Stimulated activated naive CD8-positive, alpha-beta T cell treated with anti-CD3 and anti-CD28 coated beads, Interleukin-15, amount 100 ng/mL, for 72 hours (primary cell): Measurements from ENCODE around the gene ZNF341.
"Not testable (repeated sequence)": the region's sequence is repeated elsewhere in the genome, so short reads cannot be mapped to it uniquely, and the experiment has no call there.

ENCODE experiments used
- ATAC-seq: fragments of 150-1000 bp; cut with Tn5 transposase; 2 replicates; pipeline ENCODE4 v1.10.0; 2021; ENCODE audit warnings: mild to moderate bottlenecking, moderate library complexity
- DNase-seq, 2 donors: peaks; one replicate each; pipeline ENCODE4 v3.0.0; 2021 to 2022
- H3K27ac Mint-ChIP-seq, 2 donors: one replicate each; pipeline ENCODE4 v1.8.0; 2022; ENCODE audit warnings: mild to moderate bottlenecking in 2 of 2, mixed read lengths in 2 of 2, moderate library complexity in 2 of 2
- H3K27me3 Mint-ChIP-seq: one replicate; pipeline ENCODE4 v1.8.0; 2022; ENCODE audit warnings: mixed read lengths
- H3K4me1 Mint-ChIP-seq: one replicate; pipeline ENCODE4 v1.8.0; 2022; ENCODE audit warnings: mild to moderate bottlenecking, mixed read lengths
- H3K4me3 Mint-ChIP-seq, 2 donors: one replicate each; pipeline ENCODE4 v1.8.0; 2022; ENCODE audit warnings: mild to moderate bottlenecking in 2 of 2, mixed read lengths in 2 of 2, moderate library complexity in 1 of 2
- H3K9me3 Mint-ChIP-seq, 2 donors: one replicate each; pipeline ENCODE4 v1.8.0; 2022; ENCODE audit warnings: mixed read lengths in 2 of 2

The ZNF341 gene

DNA sequence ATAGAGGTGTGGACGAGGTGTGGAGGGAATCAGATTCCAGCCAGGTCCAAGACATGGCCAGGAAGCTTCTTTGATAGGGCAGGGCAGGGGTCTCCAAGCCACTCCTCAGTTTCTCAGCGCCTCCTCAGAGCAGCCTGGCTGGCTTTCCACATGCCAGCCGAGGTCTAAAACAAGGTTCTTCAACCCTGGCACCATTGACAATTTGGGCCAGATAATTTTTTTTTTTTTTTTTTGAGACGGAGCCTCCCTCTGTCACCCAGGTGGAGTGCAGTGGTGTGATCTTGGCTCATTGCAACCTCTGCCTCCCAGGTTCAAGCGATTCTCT is 58.0 kb downstream of the ZNF341 start:
- no peaks in the 10 kb centered on the region for H3K9me3 Mint-ChIP-seq
- H3K27ac Mint-ChIP-seq = no peak overlapping the region
- H3K4me3 Mint-ChIP-seq = no peak overlapping the region
- DNase-seq (no peak), ATAC-seq (no peak)
- no peaks in the 10 kb centered on the region for H3K27me3 Mint-ChIP-seq
- peaks cover 17% of the 10 kb centered on the region for H3K4me1 Mint-ChIP-seq

DNA sequence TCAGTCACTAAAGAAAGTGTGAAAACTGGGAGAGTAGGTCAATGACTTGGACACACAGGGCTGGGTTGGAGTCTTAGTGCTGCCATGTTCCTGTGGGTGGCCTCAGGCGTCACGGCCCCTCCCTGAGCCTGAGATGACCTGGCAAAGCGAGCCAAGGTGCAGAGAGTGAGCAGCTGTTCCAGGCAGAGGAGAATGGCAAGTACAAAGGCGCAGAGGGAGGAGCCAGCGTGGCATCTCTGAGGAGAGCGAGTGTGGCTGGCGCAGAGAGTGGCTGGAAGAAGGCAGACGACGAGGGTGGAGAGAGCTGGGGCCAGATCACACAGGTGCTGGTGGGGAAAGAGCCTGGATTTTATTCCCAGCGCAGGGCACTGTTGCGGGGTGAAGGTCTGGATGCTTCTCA is 58.8 kb downstream of the ZNF341 start:
- Mint-ChIP-seq H3K4me1 (peaks cover 17% of the 10 kb centered on the region), H3K27me3 (no peaks in the 10 kb centered on the region), H3K27ac (no peak overlapping the region), H3K9me3 (no peaks in the 10 kb centered on the region), H3K4me3 (no peak overlapping the region)
- no peak for ATAC-seq
- DNase-seq = no peak

DNA sequence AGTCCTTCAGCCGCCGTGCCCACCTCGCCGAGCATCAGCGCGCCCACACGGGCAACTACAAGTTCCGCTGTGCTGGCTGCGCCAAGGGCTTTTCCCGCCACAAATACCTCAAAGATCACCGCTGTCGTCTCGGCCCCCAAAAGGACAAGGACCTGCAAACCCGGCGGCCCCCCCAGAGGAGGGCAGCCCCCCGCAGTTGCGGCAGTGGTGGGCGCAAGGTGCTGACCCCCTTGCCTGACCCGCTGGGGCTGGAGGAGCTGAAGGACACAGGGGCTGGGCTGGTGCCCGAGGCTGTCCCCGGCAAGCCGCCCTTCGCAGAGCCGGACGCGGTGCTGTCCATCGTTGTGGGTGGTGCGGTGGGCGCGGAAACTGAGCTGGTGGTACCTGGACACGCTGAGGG is 59.2 kb downstream of the ZNF341 start:
- H3K4me3 Mint-ChIP-seq = no peak overlapping the region
- no peaks in the 10 kb centered on the region for H3K9me3 Mint-ChIP-seq
- DNase-seq = no peak
- H3K27me3 Mint-ChIP-seq = no peaks in the 10 kb centered on the region
- H3K27ac Mint-ChIP-seq = no peak overlapping the region
- peaks cover 17% of the 10 kb centered on the region for H3K4me1 Mint-ChIP-seq
- ATAC-seq = no peak

DNA sequence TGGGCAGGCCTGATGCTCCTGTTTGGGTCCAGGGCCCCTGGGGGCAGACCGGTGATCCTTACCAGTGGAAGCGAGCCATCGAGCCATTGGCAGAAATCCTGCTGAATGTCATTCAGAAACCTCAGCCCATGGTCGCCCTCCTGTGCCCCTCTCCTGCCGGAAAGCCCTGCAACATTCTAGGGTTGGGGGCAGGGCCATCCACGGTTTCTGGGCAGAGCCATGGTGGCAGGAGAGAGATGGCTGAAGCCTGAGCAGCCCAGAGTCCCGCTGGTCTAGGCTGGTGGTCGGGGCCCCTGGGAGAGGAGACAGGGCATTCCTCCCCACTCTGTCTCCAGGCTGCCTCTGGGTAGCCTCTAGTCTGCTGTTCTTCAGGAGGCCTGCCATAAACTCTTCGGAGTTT is 59.7 kb downstream of the ZNF341 start:
- H3K9me3 Mint-ChIP-seq = no peaks in the 10 kb centered on the region
- no peak overlapping the region for H3K27ac Mint-ChIP-seq
- no peak for DNase-seq
- peaks cover 17% of the 10 kb centered on the region for H3K4me1 Mint-ChIP-seq
- ATAC-seq = no peak
- H3K27me3 Mint-ChIP-seq = no peaks in the 10 kb centered on the region
- no peak overlapping the region for H3K4me3 Mint-ChIP-seq

DNA sequence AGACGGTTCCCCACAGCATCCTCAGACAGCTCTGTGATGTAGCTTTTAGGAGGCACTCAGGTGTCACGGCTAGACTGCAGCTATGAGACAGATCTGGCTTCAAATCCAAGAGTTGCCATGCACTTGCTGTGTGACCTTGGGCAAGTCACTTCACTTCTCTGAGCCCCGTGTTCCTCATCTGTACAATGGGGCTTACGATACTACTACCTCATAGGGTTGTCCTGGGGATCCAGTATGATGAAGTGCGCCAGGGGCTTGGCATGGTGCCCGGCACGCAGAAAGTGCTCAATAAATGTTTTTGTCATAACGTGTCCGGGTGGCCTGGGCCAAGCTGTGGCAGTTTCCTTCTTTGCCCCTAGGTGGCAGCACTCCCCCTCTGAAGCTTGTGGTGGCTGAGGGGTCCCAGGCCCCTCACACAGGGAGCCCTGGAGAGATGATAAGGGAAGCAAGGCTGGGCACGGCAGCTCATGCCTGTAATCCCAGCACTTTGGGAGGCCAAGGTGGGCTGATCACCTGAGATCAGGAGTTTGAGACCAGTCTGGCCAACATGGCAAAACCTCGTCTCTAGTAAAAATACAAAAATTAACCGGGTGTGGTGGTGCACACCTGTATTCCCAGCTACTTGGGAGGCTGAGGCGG is 60.3 kb downstream of the ZNF341 start:
- Mint-ChIP-seq H3K27me3 (no peaks in the 10 kb centered on the region), H3K4me3 (no peak overlapping the region), H3K27ac (no peak overlapping the region), H3K9me3 (no peaks in the 10 kb centered on the region), H3K4me1 (peaks cover 15% of the 10 kb centered on the region)
- peak; percentile 66 for ATAC-seq
- DNase-seq = peak; percentile 49 to 56

DNA sequence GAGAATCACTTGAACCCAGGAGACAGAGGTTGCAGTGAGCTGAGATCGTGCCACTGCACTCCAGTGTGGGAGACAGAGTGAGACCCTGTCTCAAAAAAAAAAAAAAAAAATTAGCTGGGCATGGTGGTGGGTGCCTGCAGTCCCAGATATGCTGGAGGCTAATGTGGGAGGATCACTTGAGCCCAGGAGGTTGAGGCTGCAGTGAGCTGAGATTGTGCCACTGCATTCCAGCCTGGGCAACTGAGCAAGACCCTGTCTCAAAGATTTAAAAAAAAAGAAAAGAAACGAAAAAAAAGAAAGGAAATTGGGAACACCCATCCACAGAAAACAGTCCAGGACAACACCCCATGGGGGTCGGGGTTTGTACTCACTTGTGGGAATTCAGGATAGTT is 60.8 kb downstream of the ZNF341 start:
- H3K4me1 Mint-ChIP-seq, H3K9me3 Mint-ChIP-seq, DNase-seq, H3K4me3 Mint-ChIP-seq, ATAC-seq, H3K27me3 Mint-ChIP-seq: not testable (repeated sequence)
- H3K27ac Mint-ChIP-seq = peak overlapping the region in 1 of 2 donors; percentile 74

DNA sequence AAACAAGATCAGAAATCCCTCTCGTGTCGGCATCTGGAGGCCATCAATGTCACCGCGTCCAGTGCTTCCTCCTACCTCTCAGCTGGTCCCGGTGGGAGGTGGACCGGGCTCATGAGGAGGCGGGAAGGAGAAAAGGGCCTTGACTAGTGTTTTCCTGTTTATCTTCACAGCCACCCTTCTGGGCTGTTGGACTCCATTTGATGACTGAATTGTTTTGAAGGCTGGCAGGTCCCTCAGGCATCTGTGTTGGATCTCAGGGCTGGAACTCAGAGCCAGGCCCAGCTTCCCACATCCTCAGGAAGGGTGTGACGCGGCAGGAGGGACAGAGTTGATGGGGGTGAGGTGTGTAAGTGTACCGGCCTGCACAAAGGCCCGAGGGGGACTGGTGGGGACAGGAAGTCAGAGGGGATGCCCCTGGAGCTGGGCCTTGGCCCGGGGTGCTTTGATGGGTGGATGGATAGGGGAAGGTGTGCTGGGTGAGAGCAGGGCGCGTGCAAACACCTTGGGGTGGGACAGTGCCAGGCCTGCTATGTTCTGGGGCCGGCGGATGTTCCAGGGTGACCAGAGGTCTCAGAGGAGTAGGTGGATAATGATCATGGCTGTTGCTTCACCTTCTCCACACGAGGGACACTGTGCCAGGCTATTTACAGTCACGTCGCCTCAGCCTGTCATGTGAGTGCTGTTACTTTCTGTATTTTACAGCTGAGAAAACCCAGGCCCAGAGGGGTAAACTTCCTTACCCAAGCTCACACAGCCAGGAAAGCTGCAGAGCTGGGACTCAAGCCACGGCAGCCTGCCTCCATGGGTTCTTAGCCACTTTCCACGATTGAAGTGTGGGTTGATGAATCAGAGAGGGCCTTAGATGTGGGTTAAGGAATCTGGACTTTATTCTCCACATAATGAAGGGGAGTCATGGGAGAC is 61.5 kb downstream of the ZNF341 start:
- Mint-ChIP-seq H3K27ac (peak overlapping the region; percentile 60 to 90), H3K9me3 (no peaks in the 10 kb centered on the region), H3K4me3 (no peak overlapping the region), H3K27me3 (no peaks in the 10 kb centered on the region), H3K4me1 (peaks cover 6% of the 10 kb centered on the region)
- ATAC-seq (no peak), DNase-seq (no peak)

DNA sequence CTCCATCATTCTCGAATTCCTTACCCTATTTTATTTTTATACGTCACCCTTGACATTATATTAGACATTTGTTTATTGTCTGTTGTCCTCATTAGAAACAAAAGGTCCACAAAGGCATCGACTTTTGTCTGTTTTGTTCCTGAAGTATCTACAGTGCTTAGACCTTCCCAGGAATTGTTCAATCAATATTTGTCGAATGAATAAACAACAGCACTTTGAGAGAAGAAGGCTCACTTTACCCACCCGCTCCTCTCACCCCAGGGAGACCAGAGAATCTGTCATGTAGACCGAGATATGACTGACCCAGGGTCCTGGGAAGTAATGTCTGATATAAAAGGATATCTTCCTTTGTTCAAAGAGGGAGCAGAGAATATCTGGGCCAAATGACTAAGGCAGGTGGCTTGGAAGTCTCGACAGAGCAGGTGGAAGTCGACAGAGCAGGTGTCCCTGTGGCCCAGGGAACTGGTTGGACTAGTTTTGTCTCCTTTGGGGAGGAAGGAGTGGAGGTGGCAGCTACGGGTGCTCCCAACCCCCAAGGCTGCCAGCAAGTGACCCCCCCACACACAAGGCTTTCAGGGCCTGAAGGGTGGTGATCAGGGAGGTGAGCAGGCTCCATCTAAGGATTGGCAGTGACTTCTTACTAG is 64.6 kb downstream of the ZNF341 start:
- peaks cover 6% of the 10 kb centered on the region for H3K4me1 Mint-ChIP-seq
- ATAC-seq (no peak), DNase-seq (no peak)
- H3K9me3 Mint-ChIP-seq = no peaks in the 10 kb centered on the region
- no peaks in the 10 kb centered on the region for H3K27me3 Mint-ChIP-seq
- peak overlapping the region in 1 of 2 donors; percentile 27 for H3K27ac Mint-ChIP-seq
- no peak overlapping the region for H3K4me3 Mint-ChIP-seq

DNA sequence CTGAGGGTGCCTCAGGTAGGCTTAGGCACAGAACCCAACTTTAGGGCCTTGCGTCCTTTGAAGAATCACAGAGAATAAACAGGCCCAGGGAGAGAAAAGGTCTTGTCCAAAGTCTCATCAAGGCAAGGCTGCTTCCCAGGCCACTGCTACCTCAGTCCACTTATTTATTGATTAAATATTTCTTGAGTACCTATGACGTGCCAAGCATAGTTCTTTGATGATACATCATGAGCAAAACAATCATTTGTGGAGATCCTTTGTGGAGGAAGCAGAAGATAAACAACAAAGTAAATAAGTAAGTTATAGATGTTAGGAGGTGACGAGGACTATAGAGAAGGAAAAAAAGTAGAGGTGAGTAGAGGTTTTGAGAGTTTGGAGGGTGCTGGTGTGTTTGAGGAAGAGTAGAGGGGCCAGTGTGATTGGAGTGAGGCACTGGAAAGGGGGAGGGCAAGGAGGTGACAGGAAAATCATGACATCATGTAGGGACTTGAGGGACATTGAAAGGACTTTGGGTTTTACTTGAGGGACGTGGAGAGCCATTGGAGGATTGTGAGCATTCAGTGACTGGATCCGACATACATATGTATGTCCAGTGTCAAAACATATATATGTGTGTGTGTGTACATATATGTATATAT is 65.2 kb downstream of the ZNF341 start:
- Mint-ChIP-seq H3K27ac (peak overlapping the region in 1 of 2 donors; percentile 65), H3K4me3 (no peak overlapping the region)

DNA sequence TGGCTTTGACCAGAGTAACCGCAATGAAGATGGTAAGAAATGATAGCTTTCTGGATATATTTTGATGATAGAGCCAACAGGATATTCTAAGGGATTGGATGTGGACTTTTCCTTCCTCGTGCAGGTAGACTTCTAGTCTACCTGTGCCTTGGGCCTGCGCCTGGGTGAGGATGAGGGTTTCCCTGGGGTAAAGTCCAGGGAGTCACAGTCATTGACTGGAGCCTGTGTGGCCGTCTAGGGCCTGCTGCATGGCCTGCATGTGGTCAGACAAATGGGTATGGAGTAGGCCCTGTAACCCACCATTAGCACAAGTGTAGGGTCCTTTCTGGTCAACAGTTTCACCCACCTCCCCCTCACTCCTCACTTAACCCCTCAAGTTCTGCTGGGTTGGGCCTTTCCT is 66.6 kb downstream of the ZNF341 start:
- peak overlapping the region in 1 of 2 donors; percentile 15 for H3K27ac Mint-ChIP-seq

More for the DNA sequence above, 65.2 kb downstream of the ZNF341 start:
- Mint-ChIP-seq H3K4me1 (peaks cover 6% of the 10 kb centered on the region), H3K27me3 (no peaks in the 10 kb centered on the region), H3K9me3 (no peaks in the 10 kb centered on the region)
- DNase-seq = no peak
- ATAC-seq = no peak

DNA sequence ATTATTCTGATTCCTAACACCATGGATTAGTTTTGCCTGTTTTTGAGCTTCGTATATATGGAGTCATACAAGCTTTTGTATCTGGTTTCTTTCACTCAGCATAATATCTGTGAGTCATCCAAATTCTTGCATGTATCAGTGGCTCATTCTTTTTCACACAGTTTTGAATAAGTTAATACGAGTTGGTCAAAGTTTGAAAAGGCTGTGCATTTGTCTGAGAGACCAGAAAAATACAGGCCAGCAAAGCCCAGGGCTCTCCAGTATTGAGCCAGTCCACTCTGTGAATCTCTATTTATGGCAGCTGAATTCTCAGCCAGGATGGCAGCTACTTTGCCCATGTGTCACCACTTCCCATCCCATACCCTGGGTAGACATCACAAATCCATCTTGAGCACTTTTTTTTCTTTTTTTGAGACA is 72.1 kb downstream of the ZNF341 start:
- Mint-ChIP-seq H3K27ac (no peak overlapping the region), H3K9me3 (no peaks in the 10 kb centered on the region), H3K4me1 (no peaks in the 10 kb centered on the region), H3K4me3 (no peak overlapping the region), H3K27me3 (no peaks in the 10 kb centered on the region)
- DNase-seq (no peak), ATAC-seq (no peak)

More for the DNA sequence above, 66.6 kb downstream of the ZNF341 start:
- no peak overlapping the region for H3K4me3 Mint-ChIP-seq
- DNase-seq (no peak), ATAC-seq (no peak)
- H3K4me1 Mint-ChIP-seq = no peaks in the 10 kb centered on the region
- no peaks in the 10 kb centered on the region for H3K9me3 Mint-ChIP-seq
- no peaks in the 10 kb centered on the region for H3K27me3 Mint-ChIP-seq

DNA sequence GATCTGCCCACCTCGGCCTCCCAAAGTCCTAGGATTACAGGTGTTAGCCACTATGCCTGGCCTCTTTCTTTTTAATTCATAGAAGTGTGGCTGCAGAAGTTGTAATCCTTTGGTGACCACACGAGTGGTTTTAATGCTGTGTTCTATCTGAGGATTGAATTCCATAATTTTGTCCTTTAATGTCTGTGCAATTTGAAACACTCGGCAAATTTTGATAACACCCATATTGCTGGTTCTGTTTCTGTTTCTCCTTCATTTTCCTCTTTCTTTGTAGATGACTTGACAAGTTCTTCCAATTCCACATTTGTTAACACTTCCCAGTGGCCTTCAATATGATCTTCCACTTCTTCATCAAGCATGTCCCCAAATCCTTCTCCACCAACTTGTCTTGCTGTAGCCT is 76.6 kb downstream of the ZNF341 start:
- H3K9me3 Mint-ChIP-seq = no peaks in the 10 kb centered on the region
- H3K4me1 Mint-ChIP-seq = peaks cover 12% of the 10 kb centered on the region
- H3K27me3 Mint-ChIP-seq = no peaks in the 10 kb centered on the region
- no peak overlapping the region for H3K4me3 Mint-ChIP-seq
- no peak overlapping the region for H3K27ac Mint-ChIP-seq
- DNase-seq (no peak), ATAC-seq (no peak)

DNA sequence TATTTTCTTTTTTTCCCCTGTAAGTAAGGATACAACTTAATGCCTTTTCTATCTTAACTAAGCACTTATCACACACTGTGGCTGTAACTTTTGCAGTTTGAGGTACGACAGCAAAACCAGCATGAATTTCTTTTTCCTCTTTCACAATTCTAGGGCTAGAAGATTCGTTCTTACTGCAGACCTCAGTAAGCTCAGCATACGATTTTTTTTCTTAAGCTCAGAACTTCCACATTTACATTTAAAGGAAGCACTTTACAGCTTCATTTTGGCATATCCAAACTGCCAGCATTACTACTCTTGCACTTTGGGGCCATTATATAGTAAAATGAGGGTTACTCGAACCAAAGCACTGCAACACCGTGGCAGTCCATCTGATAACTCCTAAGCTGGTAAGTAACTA is 78.5 kb downstream of the ZNF341 start:
- Mint-ChIP-seq H3K4me3 (no peak overlapping the region), H3K27ac (no peak overlapping the region), H3K27me3 (no peaks in the 10 kb centered on the region), H3K9me3 (no peaks in the 10 kb centered on the region), H3K4me1 (peaks cover 30% of the 10 kb centered on the region)
- no peak for DNase-seq
- ATAC-seq = no peak

DNA sequence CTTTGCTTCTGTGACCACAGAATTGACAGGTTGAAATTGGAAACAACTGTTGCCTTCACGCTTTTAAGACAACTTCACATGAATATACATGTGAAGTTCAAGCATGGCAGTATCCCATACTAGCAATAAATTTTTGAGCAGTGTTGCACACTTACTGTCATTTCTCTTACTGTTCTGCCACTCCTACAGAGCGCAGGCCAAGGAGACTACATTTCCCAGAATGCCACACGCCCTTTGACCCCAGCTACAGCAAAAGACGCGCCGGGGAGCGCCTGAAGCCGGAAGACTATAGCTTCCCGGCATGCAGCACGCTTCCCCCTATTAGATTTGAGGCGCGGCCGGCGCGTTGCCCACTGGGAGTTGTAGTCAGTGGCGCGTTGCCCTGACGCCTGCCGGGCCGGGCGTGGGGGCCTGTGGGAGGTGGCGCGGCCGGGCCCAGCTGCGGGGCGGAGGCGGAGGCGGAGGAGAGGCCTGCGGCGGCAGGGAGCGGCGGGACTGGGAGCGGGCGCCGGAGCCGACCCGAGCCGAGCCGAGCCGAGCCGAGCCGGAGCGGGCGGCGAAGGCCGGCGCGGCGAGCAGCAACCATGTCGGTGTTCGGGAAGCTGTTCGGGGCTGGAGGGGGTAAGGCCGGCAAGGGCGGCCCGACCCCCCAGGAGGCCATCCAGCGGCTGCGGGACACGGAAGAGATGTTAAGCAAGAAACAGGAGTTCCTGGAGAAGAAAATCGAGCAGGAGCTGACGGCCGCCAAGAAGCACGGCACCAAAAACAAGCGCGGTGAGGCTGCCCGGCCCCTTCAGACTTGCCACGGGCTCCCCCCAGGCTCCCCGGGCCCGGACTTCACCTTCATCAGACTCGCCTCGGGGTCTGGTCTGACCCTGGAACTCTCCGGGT is 79.3 kb downstream of the ZNF341 start, which contains the start of gene CHMP4B:
CHMP4B (plus strand) TSS at position 464 of the 891 bp plus-strand sequence; CDS start at position 585, 121 bp downstream.
- peak within 1 kb of the TSS; percentile 97 for H3K4me3 Mint-ChIP-seq
- H3K27me3 Mint-ChIP-seq = no peaks in the 10 kb centered on the region
- H3K4me1 Mint-ChIP-seq = peaks cover 36% of the 10 kb centered on the region

DNA sequence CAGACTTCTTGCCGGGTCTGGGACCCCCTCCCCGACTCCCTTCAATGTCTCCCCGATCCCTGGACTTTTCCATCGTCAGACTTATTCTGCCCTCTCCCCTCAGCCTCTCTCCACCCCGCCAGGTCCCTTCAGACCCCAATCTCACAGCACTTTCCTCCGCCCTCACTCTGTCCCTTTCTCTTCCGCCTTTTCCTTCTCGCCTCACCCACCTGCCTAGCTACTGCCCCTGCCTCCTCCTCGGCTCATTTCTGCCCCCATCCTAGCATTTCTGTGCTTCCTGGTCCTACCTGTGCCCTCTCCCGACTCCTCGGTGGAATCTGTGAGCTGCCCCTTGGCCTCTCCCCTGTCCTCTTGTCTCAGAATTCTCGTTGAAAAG is 80.0 kb downstream of the ZNF341 start:
- ATAC-seq = no peak
- H3K4me3 Mint-ChIP-seq = peak overlapping the region; percentile 97
- H3K27ac Mint-ChIP-seq = peak overlapping the region; percentile 96 to 99
- H3K27me3 Mint-ChIP-seq = no peaks in the 10 kb centered on the region
- peaks cover 40% of the 10 kb centered on the region for H3K4me1 Mint-ChIP-seq
- no peaks in the 10 kb centered on the region for H3K9me3 Mint-ChIP-seq
- peak in 1 of 2 donors; percentile 21 for DNase-seq

More for the DNA sequence above, 79.3 kb downstream of the ZNF341 start, which contains the start of gene CHMP4B:
- peak; percentile 98 for ATAC-seq
- peak; percentile 97 to 98 for DNase-seq
- H3K9me3 Mint-ChIP-seq = no peaks in the 10 kb centered on the region
- peak within 1 kb of the TSS; percentile 98 to 99 for H3K27ac Mint-ChIP-seq
